ENCODE data around the gene KLHDC4.

The KLHDC4 gene

GRCh38 chr16:87665193-87665592 lies 100.6 kb downstream of the KLHDC4 start:
- DNase-seq (ENCODE audit: low read depth): no peak
- TF ChIP-seq, protein P1, sequence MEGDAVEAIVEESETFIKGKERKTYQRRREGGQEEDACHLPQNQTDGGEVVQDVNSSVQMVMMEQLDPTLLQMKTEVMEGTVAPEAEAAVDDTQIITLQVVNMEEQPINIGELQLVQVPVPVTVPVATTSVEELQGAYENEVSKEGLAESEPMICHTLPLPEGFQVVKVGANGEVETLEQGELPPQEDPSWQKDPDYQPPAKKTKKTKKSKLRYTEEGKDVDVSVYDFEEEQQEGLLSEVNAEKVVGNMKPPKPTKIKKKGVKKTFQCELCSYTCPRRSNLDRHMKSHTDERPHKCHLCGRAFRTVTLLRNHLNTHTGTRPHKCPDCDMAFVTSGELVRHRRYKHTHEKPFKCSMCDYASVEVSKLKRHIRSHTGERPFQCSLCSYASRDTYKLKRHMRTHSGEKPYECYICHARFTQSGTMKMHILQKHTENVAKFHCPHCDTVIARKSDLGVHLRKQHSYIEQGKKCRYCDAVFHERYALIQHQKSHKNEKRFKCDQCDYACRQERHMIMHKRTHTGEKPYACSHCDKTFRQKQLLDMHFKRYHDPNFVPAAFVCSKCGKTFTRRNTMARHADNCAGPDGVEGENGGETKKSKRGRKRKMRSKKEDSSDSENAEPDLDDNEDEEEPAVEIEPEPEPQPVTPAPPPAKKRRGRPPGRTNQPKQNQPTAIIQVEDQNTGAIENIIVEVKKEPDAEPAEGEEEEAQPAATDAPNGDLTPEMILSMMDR (IDR thresholded peaks at IDR 0.05; ENCODE audit: low read length, missing control alignments): no peak
- no peak overlapping the region for H3K4me3 ChIP-seq (replicated peaks; ENCODE audit: low read depth, low read length)

GRCh38 chr16:87664792-87665191 lies 101.0 kb downstream of the KLHDC4 start:
- TF ChIP-seq, protein P1 (IDR thresholded peaks at IDR 0.05; ENCODE audit: low read length, missing control alignments): no peak
- no peak overlapping the region for H3K4me3 ChIP-seq (replicated peaks; ENCODE audit: low read depth, low read length)
- DNase-seq (ENCODE audit: low read depth): no peak

- TF ChIP-seq, protein P1 (IDR thresholded peaks at IDR 0.05; ENCODE audit: low read length, missing control alignments): no peak
- DNase-seq (ENCODE audit: low read depth): no peak
- H3K4me3 ChIP-seq (replicated peaks; ENCODE audit: low read depth, low read length): no peak overlapping the region
Observed at GRCh38 chr16:87662254-87663204, 103.3 kb downstream of the KLHDC4 start.

GRCh38 chr16:87661561-87661960 lies 104.2 kb downstream of the KLHDC4 start:
- H3K4me3 ChIP-seq (replicated peaks; ENCODE audit: low read depth, low read length): no peak overlapping the region
- TF ChIP-seq, protein P1 (IDR thresholded peaks at IDR 0.05; ENCODE audit: low read length, missing control alignments): no peak
- peak; percentile 60 for DNase-seq (ENCODE audit: low read depth)

DNA sequence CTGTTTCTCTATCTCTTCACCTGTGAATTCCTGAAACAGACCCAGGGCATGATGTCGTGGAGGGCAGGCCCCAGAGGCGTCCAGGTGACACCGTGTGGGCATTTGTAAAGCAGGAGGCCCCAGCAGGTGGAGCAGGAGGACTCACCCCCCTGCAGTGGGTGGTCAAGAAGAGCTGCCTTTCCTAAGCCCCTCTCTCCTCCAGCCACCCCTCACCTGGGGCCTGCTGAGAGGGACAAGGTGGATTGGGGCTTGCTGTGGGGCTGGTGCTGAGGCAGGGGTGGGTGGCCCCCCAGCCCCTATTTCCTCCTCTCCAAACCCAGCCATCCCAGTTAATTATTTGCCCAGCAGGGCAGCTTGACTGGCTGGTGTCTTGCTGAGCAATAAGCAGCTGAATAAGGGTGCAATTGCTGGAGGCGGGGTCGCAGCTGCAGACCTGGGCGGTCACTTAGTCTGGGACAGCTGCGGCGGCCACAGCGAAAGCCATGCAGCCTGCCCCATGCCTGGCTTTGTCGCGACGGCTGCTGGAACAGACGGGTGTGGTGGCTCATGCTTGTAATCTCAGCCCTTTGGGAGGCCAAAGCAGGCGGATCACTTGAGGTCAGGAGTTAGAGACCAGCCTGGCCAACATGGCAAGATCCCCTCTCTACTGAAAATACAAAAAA lies 107.1 kb downstream of the KLHDC4 start:
- H3K4me3 ChIP-seq (replicated peaks; ENCODE audit: low read depth, low read length): no peak overlapping the region
- DNase-seq (ENCODE audit: low read depth): no peak
- TF ChIP-seq, protein P1 (IDR thresholded peaks at IDR 0.05; ENCODE audit: low read length, missing control alignments): no peak
